NCI-H2029 (cell line): ENCODE data around the gene OGA.

Experiments used
- DNase-seq: peaks from one replicate; lab custom pipeline; 2025; lab: John Stamatoyannopoulos, UW

OGA gene

DNA sequence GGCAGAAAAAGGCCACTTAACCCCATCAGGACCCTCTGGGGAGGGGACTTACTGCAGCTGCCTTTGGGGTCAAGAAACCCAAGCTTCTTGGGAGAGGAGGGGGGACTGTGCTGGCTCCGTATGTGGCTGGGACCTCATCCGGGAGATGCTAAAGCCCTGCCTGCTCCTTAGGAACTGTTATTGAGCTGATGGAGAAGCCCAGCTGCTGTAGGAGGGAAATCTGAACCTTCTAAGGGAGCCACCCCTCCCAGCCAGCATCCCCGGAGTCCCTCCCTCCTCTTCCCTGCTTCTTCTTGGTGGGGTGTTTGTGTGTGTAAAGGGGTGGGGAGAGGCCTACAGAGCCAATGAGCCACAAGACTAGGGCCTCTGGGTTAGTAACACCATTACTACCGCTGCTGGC lies 17.1 kb upstream of the OGA start:
- DNase-seq = no peak

DNA sequence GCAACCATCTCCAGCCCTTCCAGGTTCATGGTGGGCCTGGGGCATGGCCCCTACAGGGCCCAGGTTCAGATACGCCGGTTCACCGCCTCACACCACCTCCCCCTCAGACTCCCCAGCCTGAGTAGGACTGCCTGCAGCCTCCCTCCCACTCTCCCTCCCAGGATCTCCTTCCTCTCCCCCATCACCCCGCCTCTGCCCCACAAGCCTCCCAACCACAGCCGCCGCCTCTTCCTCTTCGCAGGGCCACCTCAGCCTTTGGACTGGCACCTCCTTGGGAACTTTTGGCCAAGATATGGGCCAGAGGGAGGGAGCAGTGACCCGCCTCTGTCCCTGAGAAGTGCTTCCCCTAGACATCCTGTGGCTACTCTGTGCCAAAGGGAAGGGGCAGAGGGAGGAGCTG lies 16.1 kb upstream of the OGA start:
- DNase-seq = no peak

DNA sequence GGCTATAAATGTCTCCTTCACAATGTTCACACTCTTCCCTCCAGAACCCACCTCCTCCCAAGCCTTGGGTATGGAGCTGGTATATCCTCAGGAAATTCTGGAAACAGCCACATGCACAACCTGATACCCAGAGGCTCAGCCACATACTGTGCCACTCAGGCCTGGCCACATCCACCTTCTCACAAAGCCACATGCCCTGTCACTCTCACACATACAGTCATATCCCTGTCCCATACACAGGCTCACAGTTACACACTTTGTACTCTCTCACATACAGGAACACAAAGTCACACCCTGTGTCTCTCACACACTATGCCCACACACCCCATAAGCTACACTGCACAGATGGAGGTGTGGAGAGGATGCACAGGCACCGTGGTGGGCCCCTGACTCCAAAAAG lies 15.2 kb upstream of the OGA start:
- DNase-seq = no peak

DNA sequence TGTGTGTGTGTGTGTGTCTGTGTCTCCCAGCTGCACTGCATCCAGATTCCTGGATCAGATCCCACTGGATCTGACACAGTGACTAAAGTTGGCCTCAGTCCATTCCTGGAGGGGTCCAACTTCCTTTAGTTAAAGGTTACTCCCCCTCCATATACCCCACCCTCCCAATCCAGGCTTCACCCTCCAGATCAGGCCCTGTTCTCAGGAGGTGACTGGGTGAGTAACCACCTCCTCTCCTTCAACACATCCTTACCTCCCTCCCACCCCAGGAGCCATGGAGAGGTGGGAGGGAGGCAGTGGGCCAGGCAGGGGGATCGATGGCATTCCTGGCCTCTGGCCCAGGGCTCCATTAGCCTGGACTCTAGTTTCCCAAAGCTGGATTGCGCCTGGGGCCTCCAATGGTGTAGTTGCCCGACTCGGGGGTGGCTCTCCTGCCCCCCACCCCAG lies 14.1 kb upstream of the OGA start:
- no peak for DNase-seq

GRCh38 chr10:101831169-101831811 lies 13.0 kb upstream of the OGA start:
- no peak for DNase-seq

- DNase-seq = peak; percentile 71
These were observed 12.3 kb upstream of the OGA start for GRCh38 chr10:101830322-101831168.

DNA sequence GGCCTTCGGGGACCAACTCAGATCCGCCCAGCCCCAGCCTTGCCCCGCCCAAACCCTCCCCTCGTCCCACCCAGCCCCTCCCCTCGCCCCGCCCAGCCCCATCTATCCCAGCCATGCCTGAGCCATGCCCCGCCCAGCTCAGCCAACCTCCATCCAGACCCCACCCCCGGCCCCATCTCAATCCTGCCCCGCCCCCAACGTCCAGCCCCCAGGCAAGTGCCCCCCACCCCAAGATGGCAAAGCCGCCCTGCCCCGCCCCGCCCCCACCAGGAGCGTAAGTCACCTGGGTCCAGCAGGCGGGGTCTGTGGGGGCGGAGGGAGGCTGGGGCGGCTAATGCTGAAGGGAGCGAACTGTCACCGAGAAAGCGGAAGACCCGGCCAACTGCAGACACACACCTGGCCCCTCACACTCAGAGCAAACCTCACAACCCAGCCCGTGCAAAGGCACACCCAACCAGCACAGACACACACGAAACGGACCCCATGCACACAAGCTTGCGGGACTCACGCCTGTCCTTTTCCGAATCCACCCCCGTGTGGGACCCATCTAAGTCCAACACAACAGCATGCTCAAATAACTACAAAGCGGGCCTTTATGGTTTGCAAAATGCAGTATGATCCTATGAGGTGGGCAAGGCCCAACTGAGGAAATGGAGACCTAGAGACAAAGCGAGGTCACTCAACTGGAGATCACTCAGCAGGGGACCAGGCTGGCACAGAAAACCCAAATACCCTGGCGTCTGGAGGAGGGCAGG lies 11.5 kb upstream of the OGA start:
- DNase-seq = peak; percentile 46

GRCh38 chr10:101828766-101829551 lies 10.7 kb upstream of the OGA start:
- DNase-seq = no peak

GRCh38 chr10:101827919-101828600 lies 9.8 kb upstream of the OGA start:
- DNase-seq = no peak

DNA sequence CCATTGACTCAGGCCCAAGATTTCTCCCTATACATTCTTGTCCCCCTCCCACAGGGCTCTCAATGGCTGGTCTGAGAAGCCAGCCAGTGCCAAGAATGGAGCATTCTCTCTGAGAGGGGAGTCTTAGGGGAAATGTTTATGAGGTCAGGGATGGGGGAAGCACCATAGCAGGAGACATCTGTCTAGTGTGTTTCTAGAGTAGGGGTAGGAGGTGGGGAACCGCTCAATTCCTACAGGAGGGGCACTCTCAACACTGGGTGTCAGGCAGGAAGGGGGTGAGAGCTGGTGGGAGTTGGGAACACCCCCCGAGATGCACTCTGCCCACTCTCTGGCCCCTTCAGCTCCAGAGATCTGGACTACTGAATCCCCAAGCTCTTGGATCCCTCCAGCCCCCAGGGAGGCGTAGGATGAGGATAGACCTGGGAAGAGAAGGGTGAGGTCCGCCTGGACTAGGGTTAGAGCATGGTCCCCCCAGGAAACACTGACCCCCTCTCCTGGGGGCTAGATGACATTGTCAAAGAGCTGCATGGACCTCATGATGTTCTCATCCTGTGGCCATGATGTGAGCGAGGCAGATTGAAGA lies 8.7 kb upstream of the OGA start:
- no peak for DNase-seq

GRCh38 chr10:101824736-101825135 lies 6.5 kb upstream of the OGA start:
- DNase-seq = no peak

- no peak for DNase-seq
These were observed 809 bp upstream of the OGA start for GRCh38 chr10:101818872-101819633.

- DNase-seq = no peak
These were observed 716 bp downstream of the OGA start for GRCh38 chr10:101817337-101818118.

GRCh38 chr10:101816913-101817336 lies 1.3 kb downstream of the OGA start:
- no peak for DNase-seq

GRCh38 chr10:101816376-101816775 lies 1.9 kb downstream of the OGA start:
- DNase-seq = no peak

DNA sequence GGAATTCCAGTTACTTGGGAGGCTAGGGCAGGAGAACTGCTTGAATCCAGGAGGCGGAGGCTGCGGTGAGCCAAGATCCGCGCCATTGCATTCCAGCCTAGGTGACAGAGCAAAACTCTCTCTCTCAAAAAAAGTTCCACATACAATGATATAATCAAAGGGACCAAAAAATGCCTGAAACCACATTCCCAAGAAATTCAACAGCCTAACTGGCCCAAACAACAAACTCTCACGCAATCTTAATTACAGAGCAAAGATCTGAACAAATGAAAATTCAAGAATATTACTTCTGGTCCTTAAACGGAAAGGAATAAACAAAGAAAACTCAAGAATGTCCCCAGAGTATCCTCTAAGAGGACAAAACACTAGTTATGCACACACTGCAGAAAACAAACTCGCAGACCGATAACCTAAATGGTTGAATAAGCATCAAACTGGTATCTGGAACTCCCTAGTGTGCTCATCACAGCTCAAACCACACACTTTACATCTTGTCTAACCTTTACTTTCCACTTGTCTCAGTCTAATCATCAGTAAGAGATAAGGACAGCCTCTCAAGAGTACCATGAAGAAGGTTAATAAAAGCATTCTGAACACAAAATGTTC lies 3.7 kb downstream of the OGA start:
- DNase-seq = no peak

GRCh38 chr10:101812606-101813005 lies 5.6 kb downstream of the OGA start:
- no peak for DNase-seq

GRCh38 chr10:101807158-101807557 lies 11.1 kb downstream of the OGA start:
- no peak for DNase-seq

GRCh38 chr10:101803511-101803910 lies 14.7 kb downstream of the OGA start:
- no peak for DNase-seq
